ENCODE measurements around the gene TMOD3.
"Not testable (repeated sequence)": the region's sequence is repeated elsewhere in the genome, so short reads cannot be mapped to it uniquely, and the experiment has no call there.

GRCh38 chr15:51792474-51792873 is 37.0 kb upstream of the TMOD3 start:
- TF ChIP-seq POLR2A, EP300 (IDR thresholded peaks at IDR 0.05): not testable (repeated sequence)
